ENCODE data around the gene HOXA11.

HOXA11 gene

DNA sequence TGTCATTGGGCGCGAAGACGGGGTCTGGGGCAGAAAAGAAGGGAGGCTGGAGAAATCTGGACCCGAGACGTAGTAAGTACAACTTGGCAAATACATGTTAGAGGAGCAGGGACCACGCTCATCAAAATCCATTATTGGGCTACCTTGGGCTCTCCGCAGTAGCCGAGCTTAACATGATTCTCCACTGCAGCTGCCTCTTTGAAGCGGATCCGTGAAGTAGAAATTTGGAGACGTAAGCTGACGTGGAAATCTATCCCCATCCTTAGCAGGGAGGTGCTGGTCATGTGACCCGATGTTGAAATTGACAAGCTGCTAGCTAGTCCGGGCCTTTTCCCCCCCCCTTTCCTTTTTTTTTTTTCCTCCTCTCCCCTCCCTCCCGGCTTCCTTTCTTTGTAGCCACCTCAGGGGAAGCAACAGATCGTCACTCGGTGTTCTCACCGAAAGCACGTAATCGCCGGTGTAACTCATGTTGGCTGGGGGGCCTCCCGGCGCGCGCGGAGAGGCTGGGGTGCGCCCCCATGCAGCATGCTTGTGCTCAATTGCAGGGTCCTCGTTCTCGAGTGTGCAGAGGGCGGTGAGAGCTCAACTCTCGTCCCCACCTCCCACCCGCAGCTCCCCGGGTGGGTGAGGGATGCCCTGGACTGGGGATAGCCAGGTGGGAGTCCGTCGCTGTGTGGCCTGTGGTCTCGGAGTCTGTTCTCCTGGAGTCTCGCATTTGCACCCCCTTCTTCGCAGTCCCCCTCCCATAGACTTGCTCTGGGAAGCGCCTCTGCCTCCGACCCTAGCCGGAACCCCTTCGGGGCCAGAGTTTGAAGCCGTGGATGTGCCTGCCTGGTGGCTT, at the start of gene HOXA11:
HOXA11 (minus strand) TSS at position 220 of the 841 bp plus-strand sequence; CDS start at position 132, 88 bp downstream.
- DNase-seq (ENCODE audit: low read depth in 2 of 2), result no peak

DNA sequence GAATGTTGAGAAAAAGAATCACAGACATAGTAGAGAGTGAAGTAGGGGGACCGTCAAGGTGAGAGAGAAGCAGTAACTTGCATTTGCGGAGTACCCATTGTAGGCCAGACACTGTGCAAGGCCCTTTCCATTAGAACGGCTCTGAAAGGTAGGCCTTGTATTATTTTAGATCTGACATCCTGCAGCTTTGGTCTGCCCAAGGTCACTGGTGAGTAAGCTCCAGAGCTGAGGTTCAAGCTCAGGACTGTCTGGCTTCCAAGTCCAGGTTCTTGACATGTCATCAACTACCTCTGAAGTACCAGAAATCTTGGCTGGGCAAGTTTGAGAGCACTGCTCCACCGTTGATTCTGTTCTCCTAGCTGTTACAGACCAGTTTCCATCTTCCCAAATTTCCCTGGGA, 44.4 kb upstream of the HOXA11 start:
- no peak for DNase-seq (ENCODE audit: low read depth in 2 of 2)

DNA sequence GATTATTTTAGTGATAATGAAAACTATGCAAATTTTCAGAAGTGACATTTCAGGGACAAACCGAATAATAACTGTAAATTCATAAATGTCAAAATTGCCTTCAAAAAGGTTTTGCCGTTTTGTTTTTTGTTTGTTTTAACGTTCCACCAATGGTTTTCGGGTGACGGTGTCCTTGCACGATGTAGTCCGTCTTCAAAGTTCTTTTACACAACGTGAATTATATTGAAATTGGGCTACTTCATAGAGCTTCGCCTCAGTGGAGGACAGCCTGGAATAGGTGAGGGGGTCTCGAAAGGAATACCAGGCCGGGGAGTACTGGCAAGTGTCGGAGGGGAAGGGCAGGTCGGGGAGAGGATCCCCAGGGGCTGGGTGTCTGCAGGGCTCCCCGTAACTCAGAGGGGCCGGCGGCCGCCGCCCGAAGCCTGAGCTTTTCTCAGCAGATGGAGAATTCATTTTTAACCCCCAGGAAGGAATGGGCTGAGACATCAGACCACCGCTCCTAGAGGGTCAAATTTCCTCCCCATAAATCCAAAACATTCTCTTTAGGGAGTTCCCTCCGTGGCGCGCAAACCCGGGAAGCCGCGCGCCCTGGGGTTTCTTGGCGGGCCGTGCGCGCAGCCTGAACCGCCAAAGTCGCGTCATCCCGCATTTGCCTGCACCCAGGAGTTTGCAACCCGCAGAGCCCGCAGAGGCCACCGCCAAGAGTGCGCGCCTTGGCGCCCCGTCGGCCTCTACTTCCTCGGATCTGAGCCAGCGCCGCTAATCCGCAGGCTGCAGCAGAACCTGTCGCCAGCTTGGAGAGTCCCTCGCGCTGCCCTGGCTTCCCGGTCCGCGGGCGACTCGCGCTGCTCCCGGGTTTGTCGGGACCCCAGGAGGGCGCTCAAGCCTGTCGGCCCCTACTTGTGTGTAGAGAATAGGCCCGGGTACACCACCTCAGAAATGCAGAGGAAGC, 40.2 kb upstream of the HOXA11 start:
- no peak for DNase-seq (ENCODE audit: low read depth in 2 of 2)

DNA sequence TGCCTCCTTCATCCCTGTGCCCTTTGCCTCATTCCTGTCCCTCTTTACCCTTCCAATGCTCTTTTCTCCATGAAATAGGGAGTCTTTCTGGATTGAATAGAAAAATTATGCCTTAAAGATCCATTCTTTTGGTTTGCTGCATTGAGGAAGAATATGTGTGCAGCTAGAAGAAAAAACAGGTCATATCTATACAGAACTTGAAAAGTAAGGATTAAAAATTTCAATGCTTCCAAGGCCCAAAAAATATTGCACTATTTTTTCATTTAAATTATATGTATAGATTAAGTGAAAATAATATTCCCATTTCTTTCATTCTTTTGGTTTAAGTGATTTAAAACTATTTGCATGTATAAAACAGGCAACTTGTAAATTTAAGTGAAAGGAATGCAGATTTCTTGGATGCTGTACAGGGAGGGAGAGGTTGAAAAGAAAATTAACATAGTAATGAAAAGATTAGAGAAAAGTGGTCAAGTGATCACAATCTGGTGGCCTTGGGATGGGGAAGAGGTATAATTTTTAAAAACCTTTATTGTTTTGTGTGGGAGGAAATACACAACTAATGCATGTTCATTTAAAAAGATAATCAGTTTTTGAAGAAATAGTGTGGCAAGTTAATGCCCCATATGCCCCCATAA, 39.0 kb upstream of the HOXA11 start:
- no peak for DNase-seq (ENCODE audit: low read depth in 2 of 2)

DNA sequence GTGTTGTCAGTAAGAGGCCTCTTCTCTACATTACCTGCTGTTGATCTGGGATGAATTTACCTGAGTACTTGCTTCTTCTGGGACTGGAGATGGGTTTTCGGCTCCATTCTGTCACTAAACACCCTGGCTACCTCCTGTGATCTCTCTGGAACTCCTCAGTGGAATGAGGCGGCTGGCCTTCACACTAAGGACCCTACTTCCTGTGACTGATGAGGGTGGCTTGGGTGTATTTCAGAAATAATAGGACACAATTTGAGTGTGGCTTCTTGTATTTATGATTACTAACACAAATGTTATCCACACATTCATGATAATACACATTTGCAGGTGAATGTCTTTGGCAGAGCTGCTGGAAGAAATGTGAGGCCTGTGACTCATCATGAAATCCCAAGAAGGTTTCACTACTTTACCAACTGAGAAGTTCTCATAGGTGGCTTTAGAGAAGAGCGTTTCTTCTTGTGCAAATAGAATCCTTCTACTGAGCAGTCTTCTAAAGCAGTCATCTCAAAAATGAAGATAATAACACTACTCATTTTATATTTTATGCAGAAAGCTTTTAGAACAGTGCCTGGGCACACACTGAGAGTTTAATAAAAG, 36.3 kb upstream of the HOXA11 start:
- no peak for DNase-seq (ENCODE audit: low read depth in 2 of 2)

DNA sequence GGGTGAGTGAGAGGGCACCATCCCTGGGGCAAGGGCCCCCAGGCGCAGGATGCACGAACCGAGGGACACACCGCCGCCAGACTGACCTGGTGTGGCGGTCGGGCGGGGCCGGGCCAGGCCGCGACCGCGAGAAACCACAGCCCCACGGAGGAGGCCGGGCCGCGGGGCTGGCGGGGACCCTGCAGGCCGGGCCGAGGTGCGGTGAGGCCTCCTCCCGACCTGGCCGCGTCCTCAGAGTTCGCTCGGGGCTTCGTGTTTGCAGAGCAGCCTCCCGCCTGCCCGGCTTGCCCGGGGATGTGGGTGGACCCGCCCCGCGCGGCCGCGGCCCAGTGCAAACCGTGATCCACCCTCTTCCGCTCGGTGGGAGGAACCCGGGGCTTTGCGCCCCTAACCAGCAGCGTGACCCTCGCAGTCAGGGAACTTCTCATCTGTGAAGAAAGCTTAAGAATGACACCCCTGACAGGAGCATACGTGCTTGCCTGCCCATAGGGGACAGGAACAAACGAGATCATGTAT, 35.5 kb upstream of the HOXA11 start:
- DNase-seq (ENCODE audit: low read depth in 2 of 2), result no peak

DNA sequence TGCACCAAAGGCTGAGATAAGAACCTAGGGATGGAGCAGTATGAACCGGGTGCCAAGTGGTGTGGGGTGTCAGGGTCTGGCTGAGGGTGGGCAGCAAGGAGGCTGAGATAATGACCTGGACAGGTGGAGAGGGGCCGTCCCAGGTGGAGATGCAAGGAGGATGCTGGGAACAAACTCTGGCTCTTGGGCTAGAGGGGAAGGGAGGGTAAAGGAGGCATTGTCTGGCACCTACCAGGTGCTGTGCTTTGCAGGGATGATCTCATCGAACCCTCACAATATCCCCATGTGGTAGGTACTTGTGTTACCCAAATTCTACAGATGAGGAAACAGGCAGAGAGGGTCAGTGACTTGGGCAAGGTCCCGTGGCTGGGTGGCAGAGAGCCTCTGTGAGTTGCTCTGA, 34.8 kb upstream of the HOXA11 start:
- no peak for DNase-seq (ENCODE audit: low read depth in 2 of 2)

DNA sequence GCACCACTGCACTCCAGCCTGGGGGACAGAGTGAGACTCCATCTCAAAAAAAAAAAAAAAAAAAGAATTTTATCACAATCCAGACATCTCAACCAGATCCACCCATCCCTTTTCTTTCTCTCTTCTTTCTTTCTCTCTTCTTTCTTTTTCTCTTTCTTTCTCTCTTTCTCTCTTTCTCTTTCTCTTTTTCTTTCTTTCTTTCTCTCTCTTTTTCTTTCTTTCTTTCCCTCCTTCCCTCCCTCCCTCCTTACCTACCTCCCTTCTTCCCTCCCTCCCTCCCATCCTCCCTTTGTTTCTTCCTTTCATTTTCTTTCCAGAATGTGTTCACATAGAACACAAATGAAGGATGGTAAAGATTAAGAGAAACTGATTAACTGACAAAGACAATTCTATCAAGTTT, 32.9 kb upstream of the HOXA11 start:
- no peak for DNase-seq (ENCODE audit: low read depth in 2 of 2)

DNA sequence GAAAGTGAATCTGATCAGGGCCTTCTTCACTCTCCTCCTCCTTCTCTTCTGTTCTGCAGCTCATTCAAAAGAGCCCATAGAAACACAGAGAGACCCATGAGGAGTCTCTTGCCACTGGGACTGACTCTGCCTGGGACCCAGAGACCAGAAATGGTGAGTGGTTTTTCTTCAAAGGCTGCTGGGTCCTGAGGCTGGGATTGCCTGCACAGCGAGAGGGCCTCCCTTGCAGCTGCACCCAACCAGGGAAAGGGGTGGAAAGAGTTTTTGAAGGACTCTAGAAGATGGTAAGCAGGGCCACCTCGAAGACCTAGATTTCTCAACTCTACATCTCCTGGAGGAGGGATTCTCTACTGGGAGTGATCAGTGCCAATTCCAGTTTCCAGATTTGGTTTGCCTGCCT, 30.3 kb upstream of the HOXA11 start:
- no peak for DNase-seq (ENCODE audit: low read depth in 2 of 2)

DNA sequence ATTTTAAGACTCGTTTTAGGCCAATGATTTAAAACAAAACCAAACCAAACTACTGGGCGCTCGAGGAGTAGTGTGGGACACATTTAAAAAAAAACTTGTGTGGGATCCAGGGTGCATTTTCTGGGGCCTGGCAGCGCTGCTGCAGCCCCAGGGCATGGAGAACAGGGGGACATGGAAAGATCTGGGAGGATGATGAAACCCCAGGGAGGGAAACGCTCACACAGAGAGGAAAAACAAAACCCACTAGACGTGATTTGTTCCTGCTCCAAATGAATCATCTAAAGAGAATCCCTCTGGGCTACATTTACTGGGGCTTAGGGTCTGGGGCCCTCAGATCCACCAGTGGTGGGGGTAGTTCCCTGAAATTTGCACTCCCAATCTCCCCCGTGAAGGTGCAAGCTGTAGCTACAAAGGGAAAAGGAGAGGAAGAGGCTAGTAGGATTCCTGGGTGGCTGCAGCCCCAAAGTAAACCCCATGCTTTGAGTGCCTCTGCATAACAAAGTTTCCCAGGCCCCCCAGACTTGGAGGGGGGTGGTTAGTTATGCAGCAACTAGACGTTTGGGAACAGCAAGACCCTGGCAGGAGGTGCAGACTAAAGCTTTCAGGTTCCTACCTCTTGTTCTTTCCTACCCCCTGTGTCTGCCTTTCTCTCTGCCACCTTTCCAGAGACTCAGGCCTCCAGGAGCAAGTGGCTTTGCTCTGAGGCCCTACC, 29.4 kb upstream of the HOXA11 start:
- no peak for DNase-seq (ENCODE audit: low read depth in 2 of 2)

DNA sequence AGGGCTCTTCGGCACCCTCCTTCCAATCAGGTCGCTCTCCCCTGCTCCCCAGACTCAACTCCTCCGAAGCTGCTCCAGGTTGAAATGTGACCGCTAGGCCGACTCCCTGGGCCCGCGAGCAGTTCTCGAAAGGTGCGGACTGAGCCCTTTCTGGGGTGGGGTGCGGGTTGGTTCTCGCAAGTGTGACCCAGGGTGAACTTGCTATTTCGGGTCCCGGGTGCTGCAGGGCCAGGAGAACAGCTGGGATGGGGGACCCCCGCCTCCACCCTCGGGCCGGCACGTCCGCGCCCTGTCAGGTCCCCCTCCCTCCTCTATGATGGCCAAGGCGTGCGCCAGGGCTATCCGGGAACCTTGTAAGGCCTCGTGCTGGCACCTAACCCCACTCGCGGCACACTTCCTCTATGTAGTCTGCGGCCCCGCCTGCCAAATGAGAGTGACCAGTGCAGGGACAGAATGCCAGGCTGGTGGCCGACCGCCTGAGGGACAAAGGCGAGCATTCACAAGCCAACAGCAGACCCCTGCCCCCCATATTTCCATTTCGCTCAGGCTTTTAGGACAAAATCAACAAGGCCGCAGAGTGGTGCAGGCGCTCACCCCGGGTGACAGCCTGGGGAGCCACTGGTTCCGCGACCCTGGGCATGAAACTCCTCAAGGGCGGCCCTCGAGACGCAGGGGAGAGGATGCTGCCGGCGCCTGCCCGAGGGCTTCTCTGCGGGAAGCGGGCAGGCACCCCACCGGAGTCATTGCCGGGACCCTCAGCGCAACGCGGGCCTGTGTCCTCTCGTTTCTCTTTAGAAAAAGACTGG, 28.6 kb upstream of the HOXA11 start:
- DNase-seq (ENCODE audit: low read depth in 2 of 2), result no peak

GRCh38 chr7:27212497-27213432, 27.7 kb upstream of the HOXA11 start:
- no peak for DNase-seq (ENCODE audit: low read depth in 2 of 2)

DNA sequence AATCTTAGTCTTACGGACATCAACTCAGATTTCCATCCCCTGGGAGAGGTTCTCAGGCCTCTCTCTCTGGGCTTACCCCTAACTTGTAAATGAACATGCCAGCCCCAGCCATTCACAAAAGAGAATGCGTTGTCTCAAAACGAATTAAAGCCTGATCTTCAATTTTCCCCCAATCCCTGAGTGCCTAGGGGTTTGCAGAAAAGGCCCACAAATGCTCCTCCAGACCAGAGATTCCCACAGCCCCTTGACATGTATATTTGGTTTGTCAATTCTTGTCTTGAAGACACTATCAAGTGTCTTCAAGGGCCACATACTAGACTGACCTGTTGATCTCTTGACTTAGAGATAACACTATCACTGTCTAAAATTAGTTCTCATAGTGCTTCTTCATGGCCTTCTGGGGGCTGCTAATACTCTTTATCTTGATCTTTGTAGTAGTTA, 26.8 kb upstream of the HOXA11 start:
- DNase-seq (ENCODE audit: low read depth in 2 of 2), result no peak

- DNase-seq (ENCODE audit: low read depth in 2 of 2), result no peak
Observed at GRCh38 chr7:27211084-27211446, 26.0 kb upstream of the HOXA11 start.

DNA sequence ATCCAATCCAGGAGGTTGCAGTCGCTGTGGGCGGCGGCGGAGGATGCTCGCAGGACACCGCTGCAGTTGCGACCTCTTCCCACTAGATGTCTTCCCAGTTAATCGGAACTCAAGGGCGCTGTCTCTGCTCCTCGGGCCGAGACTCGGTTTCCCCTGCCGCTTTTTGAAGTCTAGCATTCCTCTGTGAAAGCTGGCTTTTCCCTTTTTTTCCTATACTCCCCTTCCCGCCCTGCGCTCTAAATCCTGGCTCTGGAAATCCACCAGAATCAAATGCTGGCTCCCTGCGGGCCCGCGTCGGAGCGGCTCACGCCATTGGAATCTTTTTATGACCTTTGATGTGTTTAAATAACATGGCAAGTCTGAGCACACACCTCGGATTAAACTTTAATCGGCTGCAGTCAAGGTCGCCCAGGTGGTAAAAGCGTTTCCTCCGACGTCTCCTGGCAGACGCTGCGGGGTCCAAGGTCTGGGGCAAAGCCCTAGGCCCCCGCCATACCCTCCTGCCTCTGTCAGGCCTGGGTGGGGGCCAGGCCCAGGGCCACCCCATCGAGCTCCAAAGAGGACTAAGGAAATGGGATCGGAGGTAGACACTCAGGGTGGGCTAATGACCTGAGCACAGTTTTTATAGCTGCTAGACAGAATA, 25.5 kb upstream of the HOXA11 start:
- DNase-seq (ENCODE audit: low read depth in 2 of 2), result peak in 1 of 2 donors; percentile 41

GRCh38 chr7:27209933-27210440, 25.0 kb upstream of the HOXA11 start:
- DNase-seq (ENCODE audit: low read depth in 2 of 2), result no peak

GRCh38 chr7:27208998-27209397, 24.0 kb upstream of the HOXA11 start:
- DNase-seq (ENCODE audit: low read depth in 2 of 2), result no peak

DNA sequence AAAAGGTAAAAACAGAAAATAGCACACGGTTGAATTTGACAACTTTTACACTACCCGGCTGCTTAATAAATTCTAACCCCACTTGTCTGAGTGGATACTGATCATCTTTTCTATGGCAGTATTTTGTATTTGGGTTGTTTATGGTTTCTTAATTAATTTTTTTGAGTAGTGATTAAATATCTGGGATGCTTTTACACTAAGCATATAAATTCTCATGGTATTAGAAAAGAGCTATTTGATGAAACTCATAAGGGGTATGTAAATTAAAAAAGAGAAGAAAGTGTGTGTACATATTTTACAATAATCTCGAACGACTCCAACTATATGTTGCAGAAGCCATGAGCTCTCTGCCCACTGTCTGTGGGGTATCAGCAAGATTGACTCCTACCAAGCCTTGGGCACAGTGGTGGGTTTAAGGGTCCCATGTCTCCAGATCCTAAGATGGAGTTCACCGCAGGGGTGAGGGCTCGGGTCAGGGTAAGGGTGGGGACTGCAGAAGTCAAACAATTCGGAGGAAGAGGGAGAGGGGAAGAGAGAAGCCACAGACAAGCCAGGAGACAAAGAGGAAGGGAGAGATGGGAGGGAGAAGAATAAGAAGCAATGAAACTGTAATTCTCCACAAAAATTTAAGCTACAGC, 22.4 kb upstream of the HOXA11 start:
- DNase-seq (ENCODE audit: low read depth in 2 of 2), result no peak
